Measurements from ENCODE around the gene FAN1. TPM values are rescaled to one million over a fixed set of nuclear protein-coding genes. Genes with fewer than 3 reads are reported as not detected.

The FAN1 gene
- total and polyA plus RNA-seq, 2 of the 13 experiments (the other 11 are each of a cell fraction or from before 2014, with no cell fraction given) = 10.8 to 20.1 TPM

GRCh38 chr15:30956216-30957124 is 52.8 kb downstream of the FAN1 start:
- no peak overlapping the region for H3K9ac ChIP-seq (ENCODE audit: insufficient read depth, low read depth, low read length)
- no peak overlapping the region for H3K4me2 ChIP-seq (ENCODE audit: low read depth, low read length)
- 96% methylated on average over 6 of the region's 6 CpGs for WGBS (ENCODE audit: low lambda C conversion rate)
- no peaks in the 10 kb centered on the region for H3K4me1 ChIP-seq (ENCODE audit: insufficient read depth, low read length)
- FAIRE-seq (no peak), ATAC-seq (no peak), DNase-seq (ENCODE audit: low spot score) (no peak)
- intact Hi-C loops (cut with micrococcal nuclease; ENCODE audit: unreplicated experiment) = no loop called here
- ChIA-PET CTCF (ENCODE audit: low intra/inter-chr PET ratio, low total read pairs) (no interaction called here), POLR2A (no interaction called here)
- in situ Hi-C loops (cut with HindIII; ENCODE audit: extremely low pct_ligation_motif_present, low pct_unique_long_range_greater_than_20kb) = no loop called here
- H3K27ac ChIP-seq (ENCODE audit: extremely low read length, insufficient read depth, low read length) = no peak overlapping the region
- no peak overlapping the region for H3K4me3 ChIP-seq (replicated peaks in 1 of 3; ENCODE audit: insufficient read depth in 1 of 3, low read depth in 2 of 3, low read length in 3 of 3)
- TF ChIP-seq, protein P1, sequence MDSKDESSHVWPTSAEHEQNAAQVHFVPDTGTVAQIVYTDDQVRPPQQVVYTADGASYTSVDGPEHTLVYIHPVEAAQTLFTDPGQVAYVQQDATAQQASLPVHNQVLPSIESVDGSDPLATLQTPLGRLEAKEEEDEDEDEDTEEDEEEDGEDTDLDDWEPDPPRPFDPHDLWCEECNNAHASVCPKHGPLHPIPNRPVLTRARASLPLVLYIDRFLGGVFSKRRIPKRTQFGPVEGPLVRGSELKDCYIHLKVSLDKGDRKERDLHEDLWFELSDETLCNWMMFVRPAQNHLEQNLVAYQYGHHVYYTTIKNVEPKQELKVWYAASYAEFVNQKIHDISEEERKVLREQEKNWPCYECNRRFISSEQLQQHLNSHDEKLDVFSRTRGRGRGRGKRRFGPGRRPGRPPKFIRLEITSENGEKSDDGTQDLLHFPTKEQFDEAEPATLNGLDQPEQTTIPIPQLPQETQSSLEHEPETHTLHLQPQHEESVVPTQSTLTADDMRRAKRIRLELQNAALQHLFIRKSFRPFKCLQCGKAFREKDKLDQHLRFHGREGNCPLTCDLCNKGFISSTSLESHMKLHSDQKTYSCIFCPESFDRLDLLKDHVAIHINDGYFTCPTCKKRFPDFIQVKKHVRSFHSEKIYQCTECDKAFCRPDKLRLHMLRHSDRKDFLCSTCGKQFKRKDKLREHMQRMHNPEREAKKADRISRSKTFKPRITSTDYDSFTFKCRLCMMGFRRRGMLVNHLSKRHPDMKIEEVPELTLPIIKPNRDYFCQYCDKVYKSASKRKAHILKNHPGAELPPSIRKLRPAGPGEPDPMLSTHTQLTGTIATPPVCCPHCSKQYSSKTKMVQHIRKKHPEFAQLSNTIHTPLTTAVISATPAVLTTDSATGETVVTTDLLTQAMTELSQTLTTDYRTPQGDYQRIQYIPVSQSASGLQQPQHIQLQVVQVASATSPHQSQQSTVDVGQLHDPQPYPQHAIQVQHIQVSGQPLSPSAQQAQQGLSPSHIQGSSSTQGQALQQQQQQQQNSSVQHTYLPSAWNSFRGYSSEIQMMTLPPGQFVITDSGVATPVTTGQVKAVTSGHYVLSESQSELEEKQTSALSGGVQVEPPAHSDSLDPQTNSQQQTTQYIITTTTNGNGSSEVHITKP (CRISPR knock-in tag; IDR thresholded peaks at IDR 0.05; ENCODE audit: low read depth) = no peak
- TF ChIP-seq, protein P2, sequence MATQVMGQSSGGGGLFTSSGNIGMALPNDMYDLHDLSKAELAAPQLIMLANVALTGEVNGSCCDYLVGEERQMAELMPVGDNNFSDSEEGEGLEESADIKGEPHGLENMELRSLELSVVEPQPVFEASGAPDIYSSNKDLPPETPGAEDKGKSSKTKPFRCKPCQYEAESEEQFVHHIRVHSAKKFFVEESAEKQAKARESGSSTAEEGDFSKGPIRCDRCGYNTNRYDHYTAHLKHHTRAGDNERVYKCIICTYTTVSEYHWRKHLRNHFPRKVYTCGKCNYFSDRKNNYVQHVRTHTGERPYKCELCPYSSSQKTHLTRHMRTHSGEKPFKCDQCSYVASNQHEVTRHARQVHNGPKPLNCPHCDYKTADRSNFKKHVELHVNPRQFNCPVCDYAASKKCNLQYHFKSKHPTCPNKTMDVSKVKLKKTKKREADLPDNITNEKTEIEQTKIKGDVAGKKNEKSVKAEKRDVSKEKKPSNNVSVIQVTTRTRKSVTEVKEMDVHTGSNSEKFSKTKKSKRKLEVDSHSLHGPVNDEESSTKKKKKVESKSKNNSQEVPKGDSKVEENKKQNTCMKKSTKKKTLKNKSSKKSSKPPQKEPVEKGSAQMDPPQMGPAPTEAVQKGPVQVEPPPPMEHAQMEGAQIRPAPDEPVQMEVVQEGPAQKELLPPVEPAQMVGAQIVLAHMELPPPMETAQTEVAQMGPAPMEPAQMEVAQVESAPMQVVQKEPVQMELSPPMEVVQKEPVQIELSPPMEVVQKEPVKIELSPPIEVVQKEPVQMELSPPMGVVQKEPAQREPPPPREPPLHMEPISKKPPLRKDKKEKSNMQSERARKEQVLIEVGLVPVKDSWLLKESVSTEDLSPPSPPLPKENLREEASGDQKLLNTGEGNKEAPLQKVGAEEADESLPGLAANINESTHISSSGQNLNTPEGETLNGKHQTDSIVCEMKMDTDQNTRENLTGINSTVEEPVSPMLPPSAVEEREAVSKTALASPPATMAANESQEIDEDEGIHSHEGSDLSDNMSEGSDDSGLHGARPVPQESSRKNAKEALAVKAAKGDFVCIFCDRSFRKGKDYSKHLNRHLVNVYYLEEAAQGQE (IDR thresholded peaks at IDR 0.05; ENCODE audit: borderline replicate concordance in 1 of 2, low read depth in 1 of 2, low read length in 2 of 2) = no peak
- no peak for TF ChIP-seq RFX1 (IDR thresholded peaks at IDR 0.05)
- TF ChIP-seq ATF7 (IDR thresholded peaks at IDR 0.05) = 0 out of 2 replicates have a peak, but pooled peaks have one; percentile 44
- no peak for TF ChIP-seq ATF7 (CRISPR knock-in tag; IDR thresholded peaks at IDR 0.05)
- no peaks in the 10 kb centered on the region for H3K9me3 ChIP-seq (ENCODE audit: low read length)
- no peaks in the 10 kb centered on the region for H4K20me1 ChIP-seq (ENCODE audit: insufficient read depth, low read length)
- BruUV-seq (replicated peaks) = no TSS peak
- H2AFZ ChIP-seq (ENCODE audit: low read length) = no peak overlapping the region
- no peaks in the 10 kb centered on the region for H3K27me3 ChIP-seq (ENCODE audit: control insufficient read depth in 1 of 2, insufficient read depth in 2 of 2, low read length in 2 of 2)
- no peaks in the 10 kb centered on the region for H3K79me2 ChIP-seq (ENCODE audit: insufficient read depth, low read length)
- peaks cover 36 to 83% of the 10 kb centered on the region in 2 experiments for H3K36me3 ChIP-seq (replicated peaks in 1 of 2; ENCODE audit: control insufficient read depth in 1 of 2, insufficient read depth in 2 of 2, low read length in 2 of 2)
